ENCODE data around the gene POTEE.
"Not testable (repeated sequence)": the region's sequence is repeated elsewhere in the genome, so short reads cannot be mapped to it uniquely, and the experiment has no call there.

POTEE gene

DNA sequence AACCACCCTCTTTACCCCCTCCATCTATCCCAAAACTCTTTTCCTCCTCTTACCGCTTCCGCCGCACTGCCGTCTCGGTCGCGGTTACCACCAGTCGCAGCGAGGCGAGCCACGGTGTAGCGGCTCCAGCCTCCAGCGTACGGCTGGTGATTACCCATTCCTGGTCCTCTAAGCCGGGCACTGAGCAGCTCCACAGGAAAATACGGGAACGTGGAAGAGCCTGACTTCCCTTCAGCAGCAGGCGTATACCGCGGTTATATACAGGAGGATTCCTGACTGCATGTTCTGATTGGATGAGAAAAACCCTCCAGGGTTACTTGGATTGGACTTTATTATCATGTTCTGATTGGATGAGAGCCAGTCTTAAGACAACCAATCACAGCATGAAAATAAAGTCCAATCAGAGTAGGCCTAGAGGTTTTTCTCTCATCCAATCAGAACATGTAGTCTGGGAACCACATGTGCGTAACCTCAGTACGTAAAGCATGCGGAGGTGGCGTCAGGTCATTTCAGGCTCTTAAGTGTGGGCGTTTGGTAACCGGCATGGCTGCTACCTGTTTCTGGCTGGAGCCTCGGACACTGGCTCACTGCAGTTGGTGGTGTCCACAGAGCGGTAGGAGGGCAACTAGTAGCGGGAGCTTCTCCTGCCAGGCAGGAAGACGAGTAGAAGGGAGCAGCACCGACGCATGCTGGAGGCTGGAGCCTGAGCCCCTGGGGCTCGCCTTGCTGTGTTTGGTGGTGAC is at the start of gene POTEE:
TSS of gene POTEE (plus strand) at position 507 of the 743 bp plus-strand sequence. CDS start 8,867 bp downstream, outside the sequence.
- not testable (repeated sequence) for DNase-seq

GRCh38 chr2:131165562-131165961 is 43.8 kb upstream of the POTEE start:
- not testable (repeated sequence) for DNase-seq

- no peak for DNase-seq
These were observed 40.8 kb upstream of the POTEE start for GRCh38 chr2:131168538-131168937.

DNA sequence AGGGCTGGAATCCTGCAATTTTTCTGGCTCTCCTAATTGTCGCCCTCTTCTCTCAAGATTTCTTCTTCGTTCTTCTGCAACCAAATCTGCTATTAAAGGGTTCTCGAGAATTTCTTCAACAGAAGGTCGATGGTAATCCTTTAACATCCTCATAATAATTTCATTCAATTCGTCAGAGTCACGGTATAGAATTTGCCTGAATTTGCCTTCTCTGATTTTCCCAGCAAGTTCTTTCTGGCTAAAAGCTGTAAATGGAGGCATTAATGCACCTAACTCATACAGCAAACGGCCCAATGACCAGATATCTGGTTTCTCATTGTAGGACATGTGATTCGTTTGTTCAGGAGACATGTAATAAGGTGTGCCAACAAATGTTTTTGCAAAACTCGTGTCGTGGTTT is 31.3 kb upstream of the POTEE start:
- DNase-seq: not testable (repeated sequence)

GRCh38 chr2:131178721-131179418 is 30.5 kb upstream of the POTEE start:
- not testable (repeated sequence) for DNase-seq

DNA sequence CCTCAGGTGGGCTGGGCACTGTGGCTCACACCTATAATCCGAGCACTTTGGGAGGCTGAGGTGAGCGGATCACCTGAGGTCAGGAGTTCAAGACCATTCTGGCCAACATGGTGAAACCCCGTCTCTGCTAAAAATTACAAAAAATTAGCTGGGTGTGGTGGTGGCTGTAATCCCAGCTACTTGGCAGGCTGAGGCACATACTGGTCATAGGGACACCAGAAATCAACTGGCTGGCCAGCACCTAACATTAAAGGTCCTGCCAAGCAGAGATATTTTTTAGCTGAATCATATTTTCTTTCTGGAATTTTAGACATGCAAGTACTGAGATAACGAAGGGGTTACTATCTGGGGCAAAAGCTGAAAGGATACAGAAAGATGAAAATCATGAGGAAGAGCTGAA is 27.9 kb upstream of the POTEE start:
- DNase-seq: not testable (repeated sequence)

GRCh38 chr2:131193421-131193820 is 15.9 kb upstream of the POTEE start:
- DNase-seq: not testable (repeated sequence)

GRCh38 chr2:131196186-131196585 is 13.2 kb upstream of the POTEE start:
- DNase-seq: not testable (repeated sequence)

DNA sequence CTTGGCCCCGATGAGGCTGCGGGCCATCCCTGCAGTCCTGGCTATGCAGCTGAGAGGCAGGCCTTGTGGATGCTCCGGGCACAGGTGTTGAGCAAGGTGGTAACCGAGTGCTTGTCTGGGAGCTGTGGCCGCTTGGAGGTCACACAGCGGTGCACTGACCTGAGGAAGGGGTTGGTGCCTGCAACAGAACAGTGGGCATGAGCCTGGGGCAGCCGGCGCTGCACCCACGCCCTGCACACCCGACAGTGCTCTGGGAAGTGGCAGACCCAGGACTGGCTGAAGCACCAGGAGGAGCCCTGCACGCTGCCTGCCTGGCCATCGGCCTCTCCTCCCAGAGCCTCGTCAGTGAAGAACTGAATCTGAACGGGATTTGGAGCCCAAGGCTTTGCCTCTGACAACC is 8.2 kb upstream of the POTEE start:
- no peak for DNase-seq

- not testable (repeated sequence) for DNase-seq
These were observed 1.5 kb upstream of the POTEE start for GRCh38 chr2:131207839-131208238.

DNA sequence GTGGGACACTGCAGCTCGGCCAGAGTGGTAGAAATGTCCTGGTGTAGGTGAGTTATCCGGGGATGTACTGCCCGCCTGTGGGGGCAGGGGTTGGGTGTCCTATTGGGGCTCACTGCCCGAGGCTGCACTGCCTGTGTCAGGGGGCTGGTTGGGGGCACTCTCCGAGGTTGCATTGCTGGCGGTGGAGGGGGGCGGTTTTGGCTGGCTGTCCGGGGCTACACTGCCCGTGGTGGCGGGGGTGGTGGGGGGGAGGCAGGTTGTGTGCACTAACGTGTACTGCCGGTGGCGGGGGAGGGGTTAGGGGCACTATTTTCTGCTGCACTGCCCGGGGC is 403 bp downstream of the POTEE start:
- not testable (repeated sequence) for DNase-seq

DNA sequence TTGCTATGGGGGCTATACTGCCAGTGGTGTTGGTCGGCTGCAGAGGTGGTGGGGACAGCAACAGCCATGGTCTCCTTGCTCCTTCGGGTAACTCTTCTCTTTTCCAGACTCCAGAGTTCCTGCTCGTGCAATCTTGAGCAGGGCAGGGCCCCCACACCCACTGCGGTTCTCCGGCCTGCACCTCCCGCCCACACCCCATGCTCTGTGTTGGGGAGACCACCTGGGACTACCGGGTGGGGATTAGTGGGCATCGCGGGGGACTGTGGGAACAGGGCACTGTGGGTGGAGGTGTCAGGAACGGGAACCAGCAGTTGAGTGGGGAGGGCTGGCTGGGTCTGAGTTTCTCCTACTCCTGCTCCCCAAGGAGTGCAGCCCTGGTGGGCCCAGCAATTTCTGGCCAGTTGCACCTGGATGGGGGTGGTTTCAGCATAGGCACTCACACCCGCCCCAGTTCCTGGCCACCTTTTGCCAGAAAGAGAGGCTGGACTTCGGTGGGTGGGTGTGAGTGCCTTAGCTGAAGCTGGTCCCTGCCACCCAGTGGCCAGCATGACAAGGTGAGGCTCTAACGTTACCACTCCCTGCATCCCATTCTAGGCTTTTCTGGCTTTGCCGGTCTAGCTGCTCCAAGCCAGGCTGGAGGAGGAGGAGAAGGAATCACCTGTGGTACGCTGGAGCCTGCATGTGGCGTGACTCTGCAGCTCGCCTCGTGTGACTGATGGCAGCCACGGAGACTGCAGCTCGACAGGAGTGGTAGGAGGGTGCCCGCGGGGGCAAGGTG is 1.3 kb downstream of the POTEE start:
- DNase-seq: not testable (repeated sequence)

GRCh38 chr2:131217238-131217986 is 8.1 kb downstream of the POTEE start:
- DNase-seq: not testable (repeated sequence)

- DNase-seq: not testable (repeated sequence)
These were observed 26.5 kb downstream of the POTEE start for GRCh38 chr2:131235543-131236449.
